ENCODE results near the gene FURIN.

DNA sequence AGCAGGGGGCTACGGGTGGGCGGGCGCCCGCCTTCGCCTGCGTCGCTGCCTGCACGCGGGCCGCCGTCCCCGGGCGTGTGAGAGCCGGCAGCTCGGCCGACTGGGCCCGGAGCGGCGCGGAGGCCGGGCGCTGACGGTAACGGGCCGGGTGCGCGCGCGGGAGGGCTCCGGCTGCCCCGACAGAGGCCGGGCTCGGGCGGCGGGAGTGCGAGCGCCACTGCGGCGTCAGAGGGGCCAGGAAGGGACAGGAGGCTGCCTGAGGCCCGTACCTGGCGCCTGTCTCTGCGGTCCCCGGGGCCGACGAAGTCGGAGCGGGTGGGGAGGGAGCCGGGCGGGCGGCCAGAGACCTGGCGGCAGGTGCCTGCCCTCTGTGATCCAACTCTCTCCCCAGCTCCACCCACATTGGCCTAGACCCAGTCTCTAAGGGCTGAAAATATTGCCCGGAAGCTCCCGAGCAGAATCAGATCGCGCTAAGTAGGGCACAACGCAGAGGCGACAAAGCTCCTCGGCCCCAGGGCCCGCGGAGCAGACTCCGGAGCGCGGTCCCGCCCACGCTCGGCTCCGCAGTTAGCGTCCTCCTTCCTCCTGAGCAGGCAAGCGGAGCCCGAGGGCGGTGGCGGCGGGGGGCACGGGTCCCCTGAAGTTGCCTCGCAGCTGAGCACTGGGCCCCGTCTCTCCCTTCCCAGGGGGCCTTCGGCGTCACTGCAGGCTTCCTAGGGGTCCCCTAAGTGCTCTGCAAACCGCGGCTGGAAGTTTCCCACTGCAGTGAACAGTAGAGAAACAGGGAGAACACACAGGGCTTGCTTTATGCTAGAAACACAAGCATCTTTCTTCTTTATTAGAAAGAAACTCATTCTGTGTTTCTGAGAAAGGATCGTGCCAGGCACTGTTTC lies 34.7 kb downstream of the FURIN start, which contains the start of gene MAN2A2:
- no peak for TF ChIP-seq SUZ12 (IDR thresholded peaks at IDR 0.05)
- no peak for TF ChIP-seq ZNF384 (IDR thresholded peaks at IDR 0.05)
- no peak for TF ChIP-seq FOXM1 (IDR thresholded peaks at IDR 0.05; ENCODE audit: borderline replicate concordance)
- TF ChIP-seq TARDBP (IDR thresholded peaks at IDR 0.05) = no peak
- TF ChIP-seq CTBP1 (IDR thresholded peaks at IDR 0.05; ENCODE audit: borderline replicate concordance) = no peak
- TF ChIP-seq ELF4 (IDR thresholded peaks at IDR 0.05) = no peak
- no peak for TF ChIP-seq ARNT (IDR thresholded peaks at IDR 0.05)
